GM18519 (cell line): Measurements from ENCODE around the gene YWHAQ.
"Not testable (repeated sequence)": the region's sequence is repeated elsewhere in the genome, so short reads cannot be mapped to it uniquely, and the experiment has no call there.

ENCODE experiments used
- ATAC-seq: cut with Tn5 transposase; IDR thresholded peaks from one replicate; pipeline ENCODE4 v1.9.1; 2021; ENCODE audit warnings: mild to moderate bottlenecking, moderate library complexity; ENCODE audit not compliant: unreplicated experiment, low FRiP score

YWHAQ gene

GRCh38 chr2:9596621-9597311, 34.0 kb downstream of the YWHAQ start:
- ATAC-seq: no peak

- no peak for ATAC-seq
These were observed 35.1 kb downstream of the YWHAQ start for GRCh38 chr2:9595746-9596145.

GRCh38 chr2:9595256-9595655, 35.5 kb downstream of the YWHAQ start:
- not testable (repeated sequence) for ATAC-seq

- ATAC-seq: no peak
These were observed 36.3 kb downstream of the YWHAQ start for GRCh38 chr2:9594366-9595054.

GRCh38 chr2:9593925-9594324, 36.9 kb downstream of the YWHAQ start:
- no peak for ATAC-seq

- no peak for ATAC-seq
These were observed 38.1 kb downstream of the YWHAQ start for GRCh38 chr2:9592699-9593098.

- ATAC-seq: no peak
These were observed 40.2 kb downstream of the YWHAQ start for GRCh38 chr2:9590641-9591040.

GRCh38 chr2:9586465-9586864, 44.3 kb downstream of the YWHAQ start:
- no peak for ATAC-seq

- no peak for ATAC-seq
These were observed 45.3 kb downstream of the YWHAQ start for GRCh38 chr2:9585486-9585885.

- ATAC-seq: not testable (repeated sequence)
These were observed 45.9 kb downstream of the YWHAQ start for GRCh38 chr2:9584902-9585301.

GRCh38 chr2:9582624-9583023, 48.2 kb downstream of the YWHAQ start:
- ATAC-seq: no peak

- ATAC-seq: no peak
These were observed 52.1 kb downstream of the YWHAQ start for GRCh38 chr2:9578467-9579235.

- ATAC-seq: no peak
These were observed 56.5 kb downstream of the YWHAQ start for GRCh38 chr2:9574331-9574730.

- no peak for ATAC-seq
These were observed 57.0 kb downstream of the YWHAQ start for GRCh38 chr2:9573840-9574239.

GRCh38 chr2:9573013-9573720, 57.6 kb downstream of the YWHAQ start:
- no peak for ATAC-seq

GRCh38 chr2:9570182-9571060, 60.4 kb downstream of the YWHAQ start:
- no peak for ATAC-seq

GRCh38 chr2:9565436-9566153, 65.2 kb downstream of the YWHAQ start:
- no peak for ATAC-seq

- ATAC-seq: no peak
These were observed 70.2 kb downstream of the YWHAQ start for GRCh38 chr2:9560628-9561027.

- ATAC-seq: no peak
These were observed 71.8 kb downstream of the YWHAQ start for GRCh38 chr2:9558948-9559381.
